VCaP (cell line): ENCODE measurements around the gene RHEBL1.

ENCODE experiments used
- H3K27ac ChIP-seq: fragments of 450-650 bp; 2 replicates; pipeline ENCODE4 v1.5.1; 2017
- TF ChIP-seq, protein P1 (sequence below): fragments of 450-650 bp; conservative IDR thresholded peaks from 2 replicates; pipeline ENCODE4 v1.5.1; 2017; ENCODE audit warnings: mild to moderate bottlenecking, moderate library complexity

The RHEBL1 gene

DNA sequence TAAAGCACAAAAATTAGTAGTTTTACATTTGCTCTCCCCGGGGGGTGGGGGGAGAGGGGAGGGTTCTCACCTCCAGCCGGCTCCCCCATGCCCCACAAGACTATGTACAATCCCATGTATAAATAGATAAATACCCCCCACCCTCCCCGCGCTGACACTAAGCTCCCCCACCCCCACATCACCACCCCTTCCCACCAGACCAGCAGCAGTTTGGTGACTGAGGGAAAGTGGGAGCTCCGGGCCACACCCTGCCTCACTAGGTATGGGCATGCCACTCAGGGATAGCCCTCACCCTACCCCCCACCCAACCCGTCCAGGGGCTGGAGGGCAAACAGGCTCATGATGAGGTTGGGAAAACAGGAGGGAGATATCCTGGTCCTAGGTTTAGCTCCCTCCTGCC lies 49.3 kb downstream of the RHEBL1 start:
- TF ChIP-seq, protein P1, sequence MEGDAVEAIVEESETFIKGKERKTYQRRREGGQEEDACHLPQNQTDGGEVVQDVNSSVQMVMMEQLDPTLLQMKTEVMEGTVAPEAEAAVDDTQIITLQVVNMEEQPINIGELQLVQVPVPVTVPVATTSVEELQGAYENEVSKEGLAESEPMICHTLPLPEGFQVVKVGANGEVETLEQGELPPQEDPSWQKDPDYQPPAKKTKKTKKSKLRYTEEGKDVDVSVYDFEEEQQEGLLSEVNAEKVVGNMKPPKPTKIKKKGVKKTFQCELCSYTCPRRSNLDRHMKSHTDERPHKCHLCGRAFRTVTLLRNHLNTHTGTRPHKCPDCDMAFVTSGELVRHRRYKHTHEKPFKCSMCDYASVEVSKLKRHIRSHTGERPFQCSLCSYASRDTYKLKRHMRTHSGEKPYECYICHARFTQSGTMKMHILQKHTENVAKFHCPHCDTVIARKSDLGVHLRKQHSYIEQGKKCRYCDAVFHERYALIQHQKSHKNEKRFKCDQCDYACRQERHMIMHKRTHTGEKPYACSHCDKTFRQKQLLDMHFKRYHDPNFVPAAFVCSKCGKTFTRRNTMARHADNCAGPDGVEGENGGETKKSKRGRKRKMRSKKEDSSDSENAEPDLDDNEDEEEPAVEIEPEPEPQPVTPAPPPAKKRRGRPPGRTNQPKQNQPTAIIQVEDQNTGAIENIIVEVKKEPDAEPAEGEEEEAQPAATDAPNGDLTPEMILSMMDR = no peak
- no peak overlapping the region; the same call in 1 of the 2 replicates for H3K27ac ChIP-seq

DNA sequence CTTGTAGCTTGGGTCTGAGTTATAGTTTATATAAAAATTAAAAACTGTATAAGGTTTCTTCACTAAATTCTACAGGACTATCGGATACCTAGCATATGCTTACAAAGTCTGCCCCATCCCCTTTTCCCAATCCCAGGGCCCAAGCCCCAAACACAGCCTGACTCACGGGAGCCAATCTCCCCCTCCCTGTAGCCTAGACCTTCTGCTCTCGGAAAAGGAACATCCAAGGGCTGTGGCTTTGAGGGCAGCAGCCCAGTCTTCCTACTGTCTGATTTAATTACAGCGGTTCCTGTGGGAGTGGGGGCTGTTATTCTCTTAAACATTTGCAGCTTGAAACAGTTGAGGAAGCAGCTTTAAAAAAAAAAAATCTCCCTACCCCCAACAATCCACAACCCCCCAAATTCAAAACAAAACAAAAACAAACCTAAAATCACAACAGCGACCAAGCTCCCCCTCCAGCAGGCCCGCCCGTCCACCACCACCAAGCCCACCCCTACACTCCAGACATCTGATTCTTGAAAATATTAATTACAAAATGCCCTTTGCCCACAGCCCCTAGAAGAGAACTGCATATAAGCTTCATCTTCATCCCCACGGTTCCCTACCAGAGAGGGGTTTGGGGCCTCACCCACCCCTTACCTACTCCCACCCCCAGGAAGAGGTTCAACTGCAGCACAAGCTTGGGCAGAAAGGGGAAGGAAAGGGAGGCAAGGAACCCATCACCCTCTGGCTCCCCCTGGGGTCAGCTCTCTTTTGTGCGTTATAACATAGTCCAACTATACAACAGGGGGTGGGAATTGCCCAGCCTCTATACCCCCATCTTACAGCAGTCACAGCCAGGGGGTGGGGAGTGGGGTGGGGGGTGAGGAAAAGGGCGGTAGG lies 50.1 kb downstream of the RHEBL1 start:
- H3K27ac ChIP-seq = peak overlapping the region; percentile 95
- TF ChIP-seq, protein P1 = peak; percentile 53

DNA sequence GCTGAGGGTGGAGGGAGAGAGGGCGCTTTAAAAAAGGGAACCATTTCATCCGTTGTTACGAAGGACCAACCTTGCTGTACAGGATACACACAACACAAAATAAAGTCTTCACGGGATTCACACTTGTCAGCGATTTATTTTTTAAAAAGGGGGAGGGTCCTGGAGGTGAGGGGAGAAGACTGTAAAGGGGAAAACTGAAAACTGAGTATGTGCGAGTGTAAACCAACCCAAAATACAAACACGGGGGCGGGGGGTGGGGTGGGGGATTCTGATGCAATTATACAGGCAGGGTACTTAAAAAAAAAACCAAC lies 50.7 kb downstream of the RHEBL1 start:
- TF ChIP-seq, protein P1 = no peak
- H3K27ac ChIP-seq = peak overlapping the region; percentile 95

DNA sequence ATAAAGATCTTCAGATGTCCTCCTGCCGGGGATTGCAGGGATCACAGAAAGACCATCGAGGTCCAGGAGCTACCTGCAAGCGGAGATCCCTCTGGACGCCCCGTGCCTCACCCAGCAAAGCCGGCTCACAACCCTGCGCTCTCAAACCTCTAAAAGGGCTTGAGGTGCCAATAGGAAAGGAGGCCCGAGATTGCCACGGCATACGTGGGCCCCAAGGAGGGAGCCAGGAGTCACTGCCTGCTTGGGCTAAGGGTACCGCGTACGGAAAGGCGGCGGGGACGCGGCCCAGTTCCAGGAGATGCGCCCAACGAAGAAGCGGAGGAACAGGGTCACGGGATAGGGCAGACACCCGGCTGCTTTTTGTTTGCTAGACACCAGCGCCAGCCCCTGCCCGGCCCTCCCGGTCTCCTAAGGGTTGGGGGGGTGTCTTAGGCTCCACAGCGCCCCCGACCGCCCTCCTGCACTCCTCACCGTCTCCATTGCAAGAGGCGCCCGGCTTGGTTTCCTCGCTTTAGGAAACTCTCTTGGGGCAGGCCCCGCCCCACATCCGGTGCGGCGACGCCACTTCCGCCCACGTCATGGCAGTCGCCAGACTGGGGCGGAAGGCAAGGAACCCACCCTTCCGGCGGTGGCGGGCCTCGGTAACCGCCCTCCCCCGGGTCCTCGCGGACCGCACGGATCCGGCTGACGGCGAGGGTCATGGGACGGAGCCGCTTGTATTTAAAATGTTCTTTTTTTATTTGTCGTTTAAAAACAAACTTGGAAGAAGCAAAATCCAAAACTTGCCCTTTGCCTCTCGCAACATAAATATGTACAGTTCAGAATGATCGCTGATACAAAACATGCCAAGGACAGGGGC lies 51.3 kb downstream of the RHEBL1 start, which contains the start of gene PRKAG1:
Gene PRKAG1, minus strand, starts transcription at position 516 of the 859 bp plus-strand sequence. Its CDS starts 36 bp downstream, at position 480.
- TF ChIP-seq, protein P1 = peak; percentile 70

DNA sequence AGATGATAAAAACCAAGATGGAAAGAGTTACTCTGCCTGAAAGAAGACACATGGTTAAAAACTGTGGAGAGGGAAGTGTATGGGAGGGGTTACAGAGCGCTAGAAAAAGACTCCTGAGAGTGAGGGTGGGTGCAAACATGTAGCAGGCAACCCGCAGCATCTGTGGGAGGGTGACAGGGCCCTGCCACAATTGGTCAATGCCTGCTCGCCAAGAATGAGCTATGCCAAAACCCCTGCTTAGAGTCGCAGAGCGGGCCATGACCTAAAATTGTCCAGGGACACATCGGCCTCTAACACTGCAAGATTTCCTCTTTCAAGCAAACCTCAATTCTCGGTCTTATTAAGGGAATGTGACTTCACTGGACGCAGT lies 51.9 kb downstream of the RHEBL1 start:
- TF ChIP-seq, protein P1 = no peak
- peak overlapping the region; percentile 95 for H3K27ac ChIP-seq

More for the DNA sequence above, 51.3 kb downstream of the RHEBL1 start, which contains the start of gene PRKAG1:
- H3K27ac ChIP-seq = peak within 1 kb of the TSS; percentile 95

DNA sequence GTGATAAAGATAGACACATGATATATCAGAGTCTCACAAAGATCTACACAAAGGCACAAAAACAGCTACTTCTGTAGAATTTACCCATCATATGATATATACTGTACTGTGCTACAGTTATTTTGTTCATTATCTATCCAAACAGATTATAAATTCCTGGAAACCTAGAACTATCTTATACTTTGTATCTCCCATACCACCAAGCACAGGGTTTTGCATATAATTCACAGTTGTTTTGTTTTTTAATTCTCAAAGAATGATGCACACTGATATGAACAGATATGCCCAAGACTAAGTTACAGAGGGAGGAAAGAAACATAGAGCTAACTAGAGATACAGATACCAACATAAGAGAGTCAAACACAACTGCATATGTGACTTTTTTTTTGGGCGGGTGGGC lies 54.6 kb downstream of the RHEBL1 start:
- TF ChIP-seq, protein P1 = no peak
- H3K27ac ChIP-seq = no peak overlapping the region
